B cell (primary cell): ENCODE results near the gene TRAF4. TPM values are rescaled to one million over a fixed set of nuclear protein-coding genes. Genes with fewer than 3 reads are reported as not detected.
A peak's percentile ranks its signal among the peaks of the same experiment; 100 is the strongest.

Experiments
- ATAC-seq: fragments of 200-7000 bp; cut with Tn5 transposase; one replicate; pipeline ENCODE4 v1.10.0; 2021; ENCODE audit warnings: low read depth, mild to moderate bottlenecking, moderate number of reproducible peaks, moderate library complexity
- CTCF ChIA-PET: fragments of 350-600 bp; sonication (Branson Sonifier 250); formaldehyde crosslinking; loops from one replicate; lab custom pipeline; 2021; ENCODE audit warnings: antibody characterized with exemption, inconsistent platforms; lab: Charles Lee
- POLR2A ChIA-PET: fragments of 350-600 bp; sonication (Branson Sonifier 250); formaldehyde crosslinking; loops from one replicate; lab custom pipeline; 2021; ENCODE audit warnings: antibody characterized with exemption; lab: Charles Lee
- DNase-seq: peaks from one replicate; pipeline ENCODE4 v3.0.0; 2013
- H2AFZ ChIP-seq: 2 replicates; pipeline ENCODE4 v1.6.1; 2012; ENCODE audit warnings: mild to moderate bottlenecking, low read depth, low read length; ENCODE audit not compliant: insufficient read depth, poor library complexity, severe bottlenecking
- H3K27ac ChIP-seq, 2 donors: 1 replicate in 1 of 2; 2 replicates in 1 of 2; pipeline ENCODE4 v1.5.1; 2012 to 2013; ENCODE audit warnings: low read length in 2 of 2, mild to moderate bottlenecking in 2 of 2, moderate library complexity in 1 of 2
- H3K27me3 ChIP-seq, 4 experiments: fragments of 200-600 bp in 1 of 4; sonication (generic) in 1 of 4; replicated peaks in 1 of 4; 1 replicate in 2 of 4; 2 replicates in 2 of 4; pipeline versions ENCODE4 v1.6.1 to v1.7.0; 2013 to 2016; ENCODE audit warnings: low read length in 3 of 4, mild to moderate bottlenecking in 2 of 4, mixed read lengths in 1 of 4, moderate library complexity in 1 of 4; ENCODE audit not compliant: insufficient read depth in 4 of 4, control insufficient read depth in 3 of 4; ENCODE audit errors: control extremely low read depth in 1 of 4
- H3K36me3 ChIP-seq, 2 experiments: replicated peaks in 1 of 2; 1 replicate in 1 of 2; 2 replicates in 1 of 2; pipeline versions ENCODE4 v1.6.1 to v1.7.1; 2013; ENCODE audit warnings: low read length in 1 of 2; ENCODE audit not compliant: insufficient read depth in 2 of 2, control insufficient read depth in 1 of 2; ENCODE audit errors: control extremely low read depth in 1 of 2, extremely low read depth in 1 of 2
- H3K4me1 ChIP-seq, 2 donors: fragments of 200-600 bp in 1 of 2; sonication (generic) in 1 of 2; 1 replicate in 1 of 2; 2 replicates in 1 of 2; pipeline versions ENCODE4 v1.5.1 to v1.6.1; 2013 to 2017; ENCODE audit warnings: low read length in 2 of 2; ENCODE audit not compliant: control insufficient read depth in 2 of 2, insufficient read depth in 2 of 2
- H3K4me2 ChIP-seq: replicated peaks from 2 replicates; pipeline ENCODE3; 2012; ENCODE audit warnings: mild to moderate bottlenecking, low read depth, low read length; ENCODE audit not compliant: poor library complexity, severe bottlenecking
- H3K4me3 ChIP-seq, 5 experiments: fragments of 200-600 bp in 1 of 5; sonication (generic) in 1 of 5; 1 replicate in 3 of 5; 2 replicates in 2 of 5; pipeline versions ENCODE4 v1.5.1 to v1.7.0; 2011 to 2016; ENCODE audit warnings: low read length in 4 of 5, mild to moderate bottlenecking in 4 of 5, low read depth in 2 of 5, control low read depth in 1 of 5, moderate library complexity in 1 of 5; ENCODE audit not compliant: insufficient read depth in 1 of 5; ENCODE audit errors: control extremely low read depth in 1 of 5, extremely low read depth in 1 of 5
- H3K79me2 ChIP-seq: fragments of 200-600 bp; sonication (generic); one replicate; pipeline ENCODE4 v1.6.0; 2016; ENCODE audit warnings: low read length; ENCODE audit not compliant: control insufficient read depth, insufficient read depth
- H3K9ac ChIP-seq: fragments of 200-600 bp; sonication (generic); 2 replicates; pipeline ENCODE4 v1.6.1; 2017; ENCODE audit warnings: mild to moderate bottlenecking, low read length, moderate library complexity
- H3K9me3 ChIP-seq, 3 donors: one replicate each; pipeline versions ENCODE4 v1.6.1 to v1.7.1; 2013; ENCODE audit warnings: low read length in 2 of 3; ENCODE audit not compliant: control insufficient read depth in 2 of 3, insufficient read depth in 1 of 3; ENCODE audit errors: control extremely low read depth in 1 of 3
- H4K20me1 ChIP-seq: 2 replicates; pipeline ENCODE4 v1.6.0; 2012; ENCODE audit warnings: mild to moderate bottlenecking, low read length; ENCODE audit not compliant: insufficient read depth, control insufficient read depth, poor library complexity, severe bottlenecking
- H3K27ac Mint-ChIP-seq: one replicate; pipeline ENCODE4 v1.8.0; 2021; ENCODE audit warnings: mixed read lengths
- H3K27me3 Mint-ChIP-seq: one replicate; pipeline ENCODE4 v1.8.0; 2021; ENCODE audit warnings: mixed read lengths
- H3K4me1 Mint-ChIP-seq: one replicate; pipeline ENCODE4 v1.8.0; 2021; ENCODE audit warnings: mixed read lengths
- H3K4me3 Mint-ChIP-seq: one replicate; pipeline ENCODE4 v1.8.0; 2021; ENCODE audit warnings: mixed read lengths
- H3K9me3 Mint-ChIP-seq: one replicate; pipeline ENCODE4 v1.8.0; 2022; ENCODE audit warnings: mixed read lengths; ENCODE audit not compliant: insufficient read depth
- EZH2 ChIP-seq: IDR thresholded peaks from 2 replicates; pipeline ENCODE4 v1.6.1; 2012; ENCODE audit warnings: borderline replicate concordance, low read depth, mild to moderate bottlenecking, moderate library complexity, low read length; ENCODE audit not compliant: insufficient read depth, poor library complexity, severe bottlenecking
- WGBS: methylation state at CpG from one replicate; pipeline ENCODE4 v1.1.5; 2013; ENCODE audit warnings: missing lambda C conversion rate; ENCODE audit not compliant: insufficient coverage; 5-methylcytosine and 5-hydroxymethylcytosine counted together
- intact Hi-C: fragments of 100-400 bp; cut with micrococcal nuclease; formaldehyde crosslinking; loops from one replicate; pipeline ENCODE4 v1.10.0; 2022
- polyA plus RNA-seq: library from polyadenylated mRNA; depleted of rRNA; stranded (reverse); fragments of >200 nt; gene quantifications from 2 replicates; pipeline ENCODE4 v1.2.3, GENCODE V29; 2012
- total RNA-seq, 2 donors: library from RNA; stranded (reverse); fragments of 120-200 nt in 1 of 2; gene quantifications; 1 replicate in 1 of 2; 2 replicates in 1 of 2; pipeline versions ENCODE4 v1.2.3 to v1.2.4, GENCODE V29; 2013 to 2022
- TF ChIP-seq, protein P1 (sequence below): fragments of 200-600 bp; IDR thresholded peaks from one replicate; pipeline ENCODE4 v1.8.0; 2022; ENCODE audit warnings: antibody characterized with exemption, mild to moderate bottlenecking

TRAF4 gene
- total and polyA plus RNA-seq, 2 donors (not counting 1 experiment from before 2014, with no cell fraction given), result 226 to 683 TPM

- Histone ChIP-seq H3K4me1 (peaks cover 45 to 59% of the 10 kb centered on the region in 2 donors), H2AFZ (no peak overlapping the region), H3K9ac (no peak overlapping the region), H3K4me2 (no peak overlapping the region), H3K9me3 (no peaks in the 10 kb centered on the region), H3K27me3 (no peaks in the 10 kb centered on the region), H3K79me2 (peaks cover 42% of the 10 kb centered on the region), H3K36me3 (peaks cover 0 to 4% of the 10 kb centered on the region in 2 experiments), H4K20me1 (peaks cover 10% of the 10 kb centered on the region), H3K27ac (peak overlapping the region in 1 of 2 donors; percentile 97), H3K4me3 (no peak overlapping the region)
- POLR2A ChIA-PET, result interaction anchor here (0.7 to 13.3 kb wide), 5 partner anchors 10 to 564 kb away, joined by 5 to 511 read pairs (median 20); partner anchors contain the start of genes PROCA1, RPL23A and TRAF4
- H3K27me3 Mint-ChIP-seq, result no peaks in the 10 kb centered on the region
- peak overlapping the region; percentile 13 for H3K4me3 Mint-ChIP-seq
- no peak for ATAC-seq
- CTCF ChIA-PET, result interaction anchor here (15.9 kb wide), 1 partner anchor 16 kb away, joined by 1020 read pairs; the partner anchor contains the start of gene TRAF4
- peak overlapping the region; percentile 20 for H3K27ac Mint-ChIP-seq
- no peak for DNase-seq
- H3K9me3 Mint-ChIP-seq, result no peaks in the 10 kb centered on the region
- 88% methylated on average over 9 of the region's 11 CpGs for WGBS
- no peak for TF ChIP-seq EZH2
- intact Hi-C loops, result loop anchor here (2.0 kb wide), 1 partner anchor 83 kb away; no protein-coding TSS in a partner anchor
- H3K4me1 Mint-ChIP-seq, result peaks cover 59% of the 10 kb centered on the region
Measured at GRCh38 chr17:28729950-28730330, 13.9 kb upstream of the TRAF4 start.

GRCh38 chr17:28733346-28733745 lies 10.5 kb upstream of the TRAF4 start:
- POLR2A ChIA-PET, result interaction anchor here (13.3 kb wide), 1 partner anchor 11 kb away, joined by 511 read pairs; the partner anchor contains the start of gene TRAF4
- TF ChIP-seq, protein P1, sequence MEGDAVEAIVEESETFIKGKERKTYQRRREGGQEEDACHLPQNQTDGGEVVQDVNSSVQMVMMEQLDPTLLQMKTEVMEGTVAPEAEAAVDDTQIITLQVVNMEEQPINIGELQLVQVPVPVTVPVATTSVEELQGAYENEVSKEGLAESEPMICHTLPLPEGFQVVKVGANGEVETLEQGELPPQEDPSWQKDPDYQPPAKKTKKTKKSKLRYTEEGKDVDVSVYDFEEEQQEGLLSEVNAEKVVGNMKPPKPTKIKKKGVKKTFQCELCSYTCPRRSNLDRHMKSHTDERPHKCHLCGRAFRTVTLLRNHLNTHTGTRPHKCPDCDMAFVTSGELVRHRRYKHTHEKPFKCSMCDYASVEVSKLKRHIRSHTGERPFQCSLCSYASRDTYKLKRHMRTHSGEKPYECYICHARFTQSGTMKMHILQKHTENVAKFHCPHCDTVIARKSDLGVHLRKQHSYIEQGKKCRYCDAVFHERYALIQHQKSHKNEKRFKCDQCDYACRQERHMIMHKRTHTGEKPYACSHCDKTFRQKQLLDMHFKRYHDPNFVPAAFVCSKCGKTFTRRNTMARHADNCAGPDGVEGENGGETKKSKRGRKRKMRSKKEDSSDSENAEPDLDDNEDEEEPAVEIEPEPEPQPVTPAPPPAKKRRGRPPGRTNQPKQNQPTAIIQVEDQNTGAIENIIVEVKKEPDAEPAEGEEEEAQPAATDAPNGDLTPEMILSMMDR, result no peak
- TF ChIP-seq EZH2, result no peak
- Histone ChIP-seq H3K4me1 (peaks cover 51 to 57% of the 10 kb centered on the region in 2 donors), H3K4me3 (no peak overlapping the region), H3K27ac (peak overlapping the region in 1 of 2 donors; percentile 36), H3K9me3 (peaks cover 0 to 11% (median 0%) of the 10 kb centered on the region in 3 donors), H3K4me2 (no peak overlapping the region), H3K36me3 (peaks cover 0 to 11% of the 10 kb centered on the region in 2 experiments), H3K79me2 (peaks cover 57% of the 10 kb centered on the region), H2AFZ (no peak overlapping the region), H4K20me1 (no peaks in the 10 kb centered on the region), H3K9ac (no peak overlapping the region), H3K27me3 (no peaks in the 10 kb centered on the region)
- CTCF ChIA-PET, result interaction anchor here (15.9 kb wide), 1 partner anchor 13 kb away, joined by 1020 read pairs; the partner anchor contains the start of gene TRAF4
- WGBS, result no CpG with 5 or more reads among the region's 1 CpG
- Mint-ChIP-seq H3K9me3 (no peaks in the 10 kb centered on the region), H3K4me3 (no peak overlapping the region), H3K27ac (peak overlapping the region; percentile 81), H3K27me3 (no peaks in the 10 kb centered on the region), H3K4me1 (peaks cover 61% of the 10 kb centered on the region)
- no peak for DNase-seq
- no peak for ATAC-seq
- intact Hi-C loops, result no loop called here
